Esophagus squamous epithelium (tissue), 4 donors: Measurements from ENCODE around the gene ADGRG3.

Experiments
- POLR2A ChIP-seq, 4 donors: fragments of 450-650 bp; IDR thresholded peaks; one replicate each; pipeline ENCODE4 v1.6.1; 2017; ENCODE audit warnings: antibody characterized with exemption in 4 of 4, mild to moderate bottlenecking in 4 of 4, moderate library complexity in 3 of 4
- TF ChIP-seq, protein P1 (sequence below), 6 experiments: fragments of 450-650 bp in 4 of 6; fragments of 200-600 bp in 2 of 6; sonication (generic) in 2 of 6; IDR thresholded peaks; one replicate each; pipeline ENCODE4 v1.5.1; 2016 to 2019; ENCODE audit warnings: antibody characterized with exemption in 6 of 6, mild to moderate bottlenecking in 4 of 6, moderate library complexity in 4 of 6

DNA sequence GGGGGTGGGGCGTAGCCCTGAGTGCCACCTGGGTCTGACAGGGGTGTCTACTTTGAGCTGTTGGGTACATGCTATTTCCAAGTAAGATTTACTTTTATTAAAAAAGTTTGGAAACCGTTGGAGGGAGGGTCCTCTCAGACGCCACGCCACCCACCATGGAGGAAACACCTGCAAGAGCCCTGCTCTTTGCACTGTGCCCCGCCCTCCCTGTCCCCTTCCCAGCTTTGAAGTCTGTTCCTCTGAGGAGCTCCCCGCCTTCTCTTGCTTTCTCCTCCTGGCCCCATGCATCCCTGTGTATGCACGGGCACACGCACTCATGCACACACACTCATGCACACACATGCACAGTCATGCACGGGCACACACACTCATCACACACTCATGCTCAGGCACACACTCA is 24.2 kb upstream of the ADGRG3 start:
- TF ChIP-seq, protein P1, sequence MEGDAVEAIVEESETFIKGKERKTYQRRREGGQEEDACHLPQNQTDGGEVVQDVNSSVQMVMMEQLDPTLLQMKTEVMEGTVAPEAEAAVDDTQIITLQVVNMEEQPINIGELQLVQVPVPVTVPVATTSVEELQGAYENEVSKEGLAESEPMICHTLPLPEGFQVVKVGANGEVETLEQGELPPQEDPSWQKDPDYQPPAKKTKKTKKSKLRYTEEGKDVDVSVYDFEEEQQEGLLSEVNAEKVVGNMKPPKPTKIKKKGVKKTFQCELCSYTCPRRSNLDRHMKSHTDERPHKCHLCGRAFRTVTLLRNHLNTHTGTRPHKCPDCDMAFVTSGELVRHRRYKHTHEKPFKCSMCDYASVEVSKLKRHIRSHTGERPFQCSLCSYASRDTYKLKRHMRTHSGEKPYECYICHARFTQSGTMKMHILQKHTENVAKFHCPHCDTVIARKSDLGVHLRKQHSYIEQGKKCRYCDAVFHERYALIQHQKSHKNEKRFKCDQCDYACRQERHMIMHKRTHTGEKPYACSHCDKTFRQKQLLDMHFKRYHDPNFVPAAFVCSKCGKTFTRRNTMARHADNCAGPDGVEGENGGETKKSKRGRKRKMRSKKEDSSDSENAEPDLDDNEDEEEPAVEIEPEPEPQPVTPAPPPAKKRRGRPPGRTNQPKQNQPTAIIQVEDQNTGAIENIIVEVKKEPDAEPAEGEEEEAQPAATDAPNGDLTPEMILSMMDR (IDR thresholded peaks at IDR 0.05): no peak
- no peak for TF ChIP-seq POLR2A (IDR thresholded peaks at IDR 0.05)
